Activated gamma-delta T cell (primary cell): ENCODE data around the gene CWF19L2.
"Not testable (repeated sequence)": the region's sequence is repeated elsewhere in the genome, so short reads cannot be mapped to it uniquely, and the experiment has no call there.

Source experiments
- DNase-seq: peaks from one replicate; lab custom pipeline; 2025; lab: John Stamatoyannopoulos, UW

CWF19L2 gene

DNA sequence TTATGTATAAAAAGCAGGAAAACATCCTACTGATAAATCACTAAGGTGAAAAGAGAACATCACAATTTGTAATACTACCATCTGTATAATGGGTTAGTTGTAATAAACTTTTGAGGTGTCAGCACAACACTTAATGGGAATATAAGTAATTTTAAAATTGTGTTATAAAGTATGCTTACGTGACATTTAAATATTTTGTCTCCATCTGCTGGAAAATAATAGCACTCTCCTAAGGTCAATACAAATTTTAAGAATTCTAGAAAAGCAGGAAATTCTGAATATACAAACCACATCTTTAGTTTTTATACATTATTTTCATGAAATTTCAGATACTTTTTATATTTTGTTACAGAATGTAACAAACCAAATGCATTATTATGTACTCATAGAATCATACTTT lies 19.5 kb downstream of the CWF19L2 start:
- no peak for DNase-seq

DNA sequence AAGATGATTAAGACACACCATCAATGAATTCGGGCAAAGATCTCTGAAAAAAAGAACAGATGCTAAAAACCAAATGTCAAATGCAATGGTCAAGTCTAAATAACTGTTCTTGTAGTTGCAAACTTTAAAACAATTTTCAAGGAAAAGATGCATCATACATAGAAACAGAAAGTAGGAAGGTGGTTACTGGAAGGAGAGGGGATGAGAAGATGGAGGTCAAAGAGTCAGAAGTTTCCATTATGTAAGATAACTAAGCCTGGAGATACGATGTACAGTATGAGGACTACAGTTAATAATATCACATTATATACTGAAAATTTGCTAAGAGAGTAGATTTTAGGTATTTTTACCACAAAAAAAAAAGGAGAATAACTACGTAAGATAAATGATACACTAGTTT lies 27.1 kb downstream of the CWF19L2 start:
- no peak for DNase-seq

DNA sequence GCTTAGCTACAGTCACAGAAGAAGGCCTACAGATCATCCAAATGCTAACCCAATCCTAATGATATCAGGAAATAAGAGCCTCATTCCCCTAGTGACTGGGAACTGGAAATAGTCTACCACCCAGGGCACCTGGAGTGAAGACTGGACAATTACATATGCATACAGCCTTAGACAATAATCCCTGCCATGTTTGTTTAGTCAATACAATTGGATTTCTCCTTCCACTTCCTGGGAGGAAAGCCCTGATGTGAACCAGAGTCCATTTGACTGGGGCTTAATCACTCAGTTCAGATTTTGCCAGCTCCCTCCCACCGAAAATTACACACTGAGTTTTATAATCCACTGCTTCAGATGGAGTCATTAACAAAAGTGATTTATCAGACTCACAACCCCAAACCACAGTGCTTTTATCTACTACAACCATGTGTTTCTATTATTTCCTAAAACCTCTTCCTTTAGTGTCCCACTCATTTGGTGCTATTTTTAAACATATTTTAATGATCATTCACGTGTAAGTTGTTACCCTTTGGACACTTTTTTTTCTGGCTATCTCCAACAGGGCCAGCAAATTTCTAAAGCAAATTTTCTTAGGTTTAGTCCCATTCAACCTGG lies 29.9 kb downstream of the CWF19L2 start:
- no peak for DNase-seq

DNA sequence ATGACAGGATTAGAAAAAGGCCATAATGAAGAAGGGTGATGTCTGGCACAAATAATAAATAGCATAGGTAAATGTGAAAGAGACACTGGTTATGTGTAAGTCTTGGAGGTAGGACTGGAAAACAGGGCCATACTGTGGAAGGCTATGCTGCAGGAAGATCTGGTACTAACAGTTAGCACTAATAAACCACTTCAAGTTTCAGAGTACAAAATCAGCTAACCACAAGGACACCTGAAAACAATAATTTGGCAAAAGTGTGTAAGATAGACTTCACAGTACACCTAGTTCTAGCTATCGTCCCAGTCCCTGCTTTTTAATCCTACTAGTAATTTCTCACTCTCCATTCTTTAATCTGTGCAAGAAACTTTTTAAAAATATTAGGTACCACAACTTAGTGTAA lies 44.3 kb downstream of the CWF19L2 start:
- no peak for DNase-seq

- no peak for DNase-seq
Observed at GRCh38 chr11:107408762-107409211, 48.8 kb downstream of the CWF19L2 start.

DNA sequence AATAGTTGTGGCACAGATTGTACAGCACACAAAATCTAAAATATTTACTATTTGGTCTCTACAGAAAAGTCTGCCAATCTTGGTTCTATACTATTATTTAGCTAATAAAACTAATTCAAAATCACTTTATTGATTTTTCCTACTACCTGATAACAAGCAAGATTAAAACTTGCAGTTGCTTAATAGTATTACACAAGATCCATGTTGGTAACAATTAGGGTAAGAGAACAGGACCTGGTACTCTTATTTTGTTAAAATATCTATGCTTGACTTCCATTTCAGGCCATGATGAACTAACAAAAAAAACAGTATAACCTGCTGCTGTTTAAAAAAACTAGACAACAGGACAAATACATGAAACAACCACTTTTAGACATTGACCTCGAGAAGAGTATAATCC lies 52.4 kb downstream of the CWF19L2 start:
- DNase-seq, result no peak

GRCh38 chr11:107401131-107401530 lies 56.5 kb downstream of the CWF19L2 start:
- DNase-seq, result not testable (repeated sequence)

GRCh38 chr11:107397357-107397756 lies 60.3 kb downstream of the CWF19L2 start:
- DNase-seq, result no peak

DNA sequence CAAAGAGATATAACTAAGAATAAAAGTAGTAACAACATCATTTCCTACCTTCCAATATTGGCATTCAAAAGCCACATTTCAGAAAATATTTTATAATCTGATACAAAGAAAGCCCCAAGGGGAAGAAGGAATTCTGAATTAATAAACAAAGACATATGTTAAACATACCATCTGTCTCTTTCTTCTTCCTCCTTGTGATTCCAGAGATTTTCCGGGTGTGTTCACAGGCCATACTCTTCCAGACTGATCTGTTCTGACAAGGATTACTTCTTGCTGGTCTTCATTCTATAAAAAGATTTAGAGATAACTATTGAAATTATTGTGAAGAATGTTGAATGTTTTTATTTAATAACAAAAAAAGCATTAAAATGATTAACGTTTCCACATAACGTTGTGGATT lies 65.0 kb downstream of the CWF19L2 start:
- no peak for DNase-seq

DNA sequence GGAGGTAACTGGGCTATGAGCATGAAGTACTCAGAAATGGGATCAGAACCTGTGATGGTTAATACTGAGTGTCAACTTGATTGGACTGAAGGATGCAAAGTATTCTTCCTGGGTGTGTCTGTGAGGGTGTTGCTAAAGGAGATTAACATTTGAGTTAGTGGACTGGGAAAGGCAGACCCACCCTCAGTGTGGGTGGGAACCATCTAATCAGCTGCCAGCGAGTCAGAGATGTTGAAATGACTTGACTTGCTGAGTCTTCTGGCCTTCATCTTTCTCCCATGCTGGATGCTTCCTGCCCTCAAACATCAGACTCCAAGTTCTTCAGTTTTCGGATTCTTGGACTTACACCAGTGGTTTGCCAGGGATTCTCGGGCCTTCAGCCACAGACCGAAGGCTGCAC lies 66.9 kb downstream of the CWF19L2 start:
- DNase-seq, result not testable (repeated sequence)

GRCh38 chr11:107387666-107388065 lies 70.0 kb downstream of the CWF19L2 start:
- DNase-seq, result no peak

DNA sequence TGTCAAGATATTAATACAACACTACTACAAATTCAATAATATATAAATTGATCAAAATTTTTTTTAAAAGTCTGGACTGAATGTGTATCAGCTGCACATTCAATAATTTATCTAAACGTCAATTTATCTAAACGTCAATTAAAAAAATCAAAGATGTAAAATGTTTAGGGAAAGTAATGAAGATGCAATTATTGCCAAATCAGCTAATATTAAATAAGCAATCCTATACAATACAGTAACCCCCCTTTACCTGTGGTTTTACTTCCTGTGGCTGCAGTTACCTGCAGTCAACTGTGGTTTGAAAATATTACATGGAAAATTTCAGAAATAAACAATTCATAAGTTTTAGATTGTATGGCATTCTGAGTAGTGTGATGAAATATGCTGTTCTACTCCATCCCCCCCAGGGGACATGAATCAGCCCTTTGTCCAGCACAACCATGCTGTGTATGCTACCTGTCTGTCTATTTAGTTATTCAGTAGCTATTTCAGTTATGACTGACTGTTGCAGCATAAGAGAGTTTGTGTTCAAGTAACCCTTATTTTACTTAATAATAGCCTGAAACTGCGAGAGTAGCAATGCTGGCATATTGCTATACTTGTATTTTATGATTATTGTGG lies 72.2 kb downstream of the CWF19L2 start:
- no peak for DNase-seq

DNA sequence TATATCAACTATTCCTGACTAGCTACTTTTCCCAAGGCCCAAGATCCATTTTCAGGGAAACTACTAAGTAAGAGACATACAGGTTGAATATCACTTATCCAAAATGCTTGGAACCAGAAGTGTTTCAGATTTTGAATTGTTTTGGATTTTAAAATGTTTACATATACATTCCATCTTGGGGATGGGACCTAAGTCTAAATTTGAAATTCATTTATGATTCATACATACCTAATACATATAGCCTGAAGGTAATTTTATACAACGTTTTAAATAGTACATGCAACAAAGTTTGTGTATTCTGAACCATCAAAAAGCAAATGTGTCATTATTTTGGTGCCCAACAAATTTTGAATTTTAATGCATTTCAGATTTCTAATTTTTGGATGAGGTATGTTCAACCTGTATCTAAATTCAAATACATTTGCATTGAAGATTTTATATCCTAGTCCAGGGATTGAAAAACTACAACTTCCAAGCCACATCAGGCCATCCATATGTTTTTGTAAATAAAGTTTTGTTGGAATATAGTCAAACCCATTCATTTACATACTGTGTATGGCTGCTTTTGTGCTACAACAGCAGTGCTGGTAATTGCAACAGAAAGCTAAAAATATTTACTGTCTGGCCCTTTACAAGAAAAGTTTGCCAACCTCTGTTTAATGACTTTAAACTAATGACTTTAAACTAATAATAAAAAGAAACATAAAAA lies 73.3 kb downstream of the CWF19L2 start:
- no peak for DNase-seq

DNA sequence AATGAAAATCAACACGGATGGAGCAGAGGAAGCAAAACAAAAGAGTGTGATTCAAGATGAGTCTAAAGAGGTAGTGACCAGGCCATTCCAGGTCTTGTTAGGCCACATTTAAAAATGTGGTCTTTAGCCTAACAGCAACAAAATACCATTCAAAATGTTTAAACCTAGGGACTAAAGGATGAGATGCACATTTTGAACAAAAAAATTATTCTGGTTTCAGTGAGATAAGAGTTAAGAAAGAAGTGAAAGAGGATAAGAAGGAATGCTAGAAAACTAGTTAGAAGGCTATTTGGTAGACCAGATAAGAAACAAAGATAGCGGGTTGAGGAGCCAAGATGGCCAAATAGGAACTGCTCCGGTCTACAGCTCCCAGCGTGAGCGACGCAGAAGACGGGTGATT lies 85.2 kb downstream of the CWF19L2 start:
- DNase-seq, result no peak

DNA sequence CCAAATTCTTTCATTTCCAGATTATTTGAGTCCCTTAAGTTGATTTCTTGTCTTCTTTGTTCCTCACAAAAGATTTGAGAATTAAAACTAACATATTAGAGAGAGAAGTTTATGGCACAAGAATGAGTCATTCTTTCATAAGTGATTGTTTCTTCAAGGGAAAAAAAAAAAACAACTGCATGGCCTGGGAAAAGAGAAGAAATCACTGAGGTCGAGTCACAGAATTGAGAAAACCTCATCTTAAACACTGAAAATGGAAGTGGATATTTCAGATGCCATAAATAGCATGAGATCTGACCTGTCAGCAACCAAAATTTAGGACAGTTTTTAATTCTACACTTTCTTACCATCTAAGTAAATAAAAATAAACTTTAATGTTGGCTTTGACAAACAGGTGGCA lies 87.2 kb downstream of the CWF19L2 start:
- no peak for DNase-seq

- DNase-seq, result no peak
Observed at GRCh38 chr11:107359701-107360100, 97.9 kb downstream of the CWF19L2 start.

GRCh38 chr11:107357877-107358276 lies 99.7 kb downstream of the CWF19L2 start:
- no peak for DNase-seq

DNA sequence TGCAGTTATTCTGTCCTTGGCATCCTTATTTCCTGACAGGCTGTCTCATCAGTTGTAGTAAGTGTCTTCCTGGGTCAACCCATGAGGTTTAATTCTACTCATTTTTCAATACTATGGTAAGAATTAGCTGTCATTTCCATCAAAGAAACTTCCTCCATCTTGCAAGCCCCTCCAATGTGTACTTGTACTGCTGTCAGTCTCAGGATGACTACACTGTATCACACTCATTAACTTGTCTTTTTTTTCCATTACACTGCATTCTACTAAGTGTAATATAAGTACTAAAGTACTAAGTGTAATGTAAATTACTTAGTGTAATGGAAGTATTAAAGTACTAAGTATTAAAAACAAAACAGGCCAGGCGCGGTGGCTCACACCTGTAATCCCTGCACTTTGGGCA lies 102.8 kb downstream of the CWF19L2 start:
- no peak for DNase-seq

DNA sequence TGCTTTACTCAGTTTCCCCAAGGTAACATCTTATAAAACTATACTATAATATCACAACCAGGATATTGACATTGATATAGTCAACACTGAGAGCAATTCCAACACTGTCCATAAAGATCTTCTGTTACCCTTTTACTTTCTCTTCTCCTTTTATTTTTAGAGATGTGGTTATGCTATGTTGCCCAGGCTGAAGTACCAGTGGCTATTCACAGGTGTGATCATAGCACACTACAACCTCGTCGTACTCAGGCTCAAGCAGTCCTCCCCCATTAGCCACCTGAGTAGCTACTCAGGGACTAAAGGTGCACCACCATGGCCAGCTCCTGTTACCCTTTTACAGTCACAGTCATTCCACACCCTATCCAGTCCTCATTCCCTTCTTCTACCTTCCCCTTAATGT lies 119.7 kb downstream of the CWF19L2 start:
- DNase-seq, result no peak

- no peak for DNase-seq
Observed at GRCh38 chr11:107331728-107332127, 125.9 kb downstream of the CWF19L2 start.

DNA sequence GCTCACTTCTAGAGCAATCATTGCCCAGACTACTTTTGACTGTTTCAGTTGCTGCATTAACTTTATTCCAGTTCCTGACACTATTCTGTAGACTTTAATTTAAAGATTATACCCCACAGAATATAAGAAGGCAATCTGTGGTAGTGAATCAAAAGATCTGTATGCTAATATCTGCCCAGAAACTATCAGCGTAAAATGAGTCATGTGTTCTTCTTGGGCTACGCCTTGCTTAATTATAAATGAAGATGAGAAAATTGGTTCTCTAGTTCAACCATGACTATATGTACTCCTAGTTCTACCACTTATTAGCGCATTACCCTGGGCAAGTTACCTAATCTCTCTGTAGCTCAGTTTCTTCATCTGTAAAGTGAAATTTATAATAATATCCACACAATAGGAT lies 128.5 kb downstream of the CWF19L2 start:
- no peak for DNase-seq

- no peak for DNase-seq
Observed at GRCh38 chr11:107316426-107316825, 141.2 kb downstream of the CWF19L2 start.

DNA sequence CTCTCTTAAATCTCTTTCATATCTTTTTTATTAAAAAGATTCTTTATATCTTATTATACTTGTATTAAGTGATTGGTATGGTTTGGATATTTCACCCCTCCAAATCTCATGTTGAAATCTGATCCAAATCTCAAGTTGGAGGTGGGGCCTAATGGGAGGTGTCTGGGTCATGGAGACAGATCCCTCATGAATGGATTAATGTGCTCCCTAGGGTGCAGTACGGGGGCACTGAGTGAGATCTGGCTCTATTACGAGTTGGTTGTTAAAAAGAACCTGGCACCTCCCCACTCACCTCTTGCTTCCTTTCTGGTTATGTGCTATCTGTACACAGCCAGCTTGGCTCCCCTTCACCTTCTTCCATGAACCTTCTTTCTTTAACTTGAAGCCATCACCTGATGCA lies 149.6 kb downstream of the CWF19L2 start:
- DNase-seq, result no peak
